HG03520 (cell line): ENCODE results near the gene RPN2.
"Not testable (repeated sequence)": the region's sequence is repeated elsewhere in the genome, so short reads cannot be mapped to it uniquely, and the experiment has no call there.

ENCODE experiments used
- ATAC-seq: cut with Tn5 transposase; IDR thresholded peaks from one replicate; pipeline ENCODE4 v1.9.1; 2021; ENCODE audit warnings: mild to moderate bottlenecking, moderate library complexity; ENCODE audit not compliant: unreplicated experiment

The RPN2 gene

DNA sequence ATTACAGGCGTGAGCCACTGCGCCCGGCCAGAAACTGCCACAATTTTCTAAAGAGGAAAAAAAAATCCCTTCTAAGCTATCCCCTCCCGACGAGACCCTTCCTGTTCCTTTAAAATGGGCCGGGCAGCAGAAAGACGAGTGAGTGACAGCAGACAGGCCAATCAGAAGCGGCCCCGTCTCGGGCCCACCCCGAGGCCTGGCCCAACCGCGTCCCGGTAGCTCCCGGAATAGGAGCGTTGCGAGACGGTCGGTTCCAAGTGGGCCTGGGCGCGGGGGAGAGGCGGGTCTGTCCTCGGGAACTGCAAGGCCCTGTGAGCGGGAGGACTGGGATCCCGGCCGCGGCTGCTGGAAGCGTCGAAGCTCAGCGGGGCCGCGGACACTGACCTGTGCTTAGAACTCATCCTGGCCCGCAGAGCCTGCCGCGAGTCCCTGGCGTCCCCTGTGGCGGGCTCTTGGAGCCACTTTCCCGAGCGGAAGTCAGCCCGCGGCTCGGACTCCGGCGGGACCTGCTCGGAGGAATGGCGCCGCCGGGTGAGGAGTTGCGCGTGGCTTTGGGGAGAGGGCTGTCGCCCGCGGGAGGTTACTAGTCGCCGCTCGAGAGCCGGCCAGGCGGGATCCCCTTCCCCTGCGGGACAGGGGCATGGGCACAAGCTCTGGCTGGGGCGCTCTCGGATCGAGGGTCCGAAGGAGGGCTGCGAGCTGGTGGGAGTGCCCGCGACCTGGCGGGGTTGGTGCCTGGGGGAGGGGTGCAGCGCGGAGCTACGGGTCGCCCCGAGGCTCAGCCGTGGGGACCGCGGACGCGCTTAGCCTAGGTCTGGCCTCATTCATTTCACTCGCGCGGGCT lies at the start of gene RPN2, which contains the start of gene MROH8:
TSS of gene RPN2 (plus strand) at position 492 of the 844 bp plus-strand sequence. CDS start at position 519, 27 bp downstream.
TSS of gene MROH8 (minus strand) at position 710 of the 844 bp plus-strand sequence.
- peak; percentile 92 for ATAC-seq

DNA sequence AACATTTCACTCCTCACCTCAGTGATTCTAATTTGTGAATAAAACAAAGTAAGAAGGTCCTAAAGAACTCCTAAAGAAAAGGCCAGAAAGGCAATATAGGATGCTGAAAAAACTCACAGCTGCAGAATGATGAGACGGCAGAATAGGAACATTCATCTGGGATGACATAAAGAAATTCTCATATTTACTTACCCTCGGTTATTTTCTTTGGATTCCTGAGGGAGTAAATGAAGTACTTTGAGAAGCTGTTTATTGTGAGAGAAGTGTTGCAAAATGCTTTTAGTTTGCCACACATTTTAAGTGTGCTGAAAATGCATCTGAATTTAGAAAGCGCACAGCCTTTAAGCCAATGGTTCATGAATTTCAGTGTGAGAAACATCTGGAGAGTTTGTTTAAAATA lies 47.6 kb upstream of the RPN2 start:
- no peak for ATAC-seq

DNA sequence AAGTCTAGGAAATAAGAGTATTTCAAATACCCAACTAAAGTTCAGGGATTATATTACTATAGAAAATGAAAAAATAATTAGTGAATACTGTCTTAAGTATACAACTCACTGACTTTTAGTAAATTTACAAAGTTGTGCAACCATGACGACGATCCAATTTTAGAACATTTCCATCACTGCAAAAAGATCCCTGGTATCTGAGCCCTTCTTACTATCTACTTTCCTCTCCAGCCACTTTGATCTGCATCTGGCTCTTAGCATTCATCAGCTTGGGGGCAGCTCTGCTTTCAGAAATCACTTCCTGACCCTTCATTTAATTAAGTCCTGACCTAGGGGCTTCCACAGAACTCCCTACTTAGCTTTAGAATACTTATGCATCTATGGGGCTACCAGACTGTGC lies 45.2 kb upstream of the RPN2 start:
- no peak for ATAC-seq

DNA sequence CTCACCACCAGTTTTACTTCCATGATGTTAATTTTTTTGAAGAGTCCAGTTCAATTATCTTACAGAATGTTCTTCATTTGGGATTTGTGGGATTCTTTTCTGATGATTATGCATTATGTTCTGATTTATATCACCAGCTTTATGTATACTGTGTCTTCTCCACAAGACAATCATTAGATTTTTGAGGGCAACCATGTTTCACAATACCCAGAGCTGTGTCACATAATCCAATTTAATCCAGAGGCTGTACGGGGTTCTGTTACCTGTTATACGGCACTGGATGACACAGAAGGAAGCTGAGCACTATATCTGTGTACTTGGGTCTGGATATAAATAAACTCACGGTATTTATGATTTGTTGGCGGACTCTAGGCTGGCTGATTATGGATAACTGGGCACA lies 41.6 kb upstream of the RPN2 start:
- no peak for ATAC-seq

DNA sequence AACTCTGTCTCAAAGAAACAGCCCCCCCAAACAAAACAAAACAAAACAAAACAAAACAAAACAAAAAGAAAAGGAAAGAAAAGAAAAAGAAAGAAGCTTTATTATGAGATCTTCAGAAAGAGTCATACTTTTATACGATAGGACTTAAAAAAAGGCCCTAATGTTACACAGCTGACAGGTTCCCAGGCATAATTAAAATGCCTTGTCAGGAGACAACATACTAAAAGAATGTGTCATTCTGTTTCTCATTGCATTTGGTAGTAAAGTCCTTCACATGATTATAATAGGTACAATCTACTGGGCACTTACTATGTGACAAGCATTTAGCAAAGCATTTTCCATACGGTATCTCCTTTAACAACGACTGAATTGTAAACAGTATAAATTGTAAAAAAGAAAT lies 36.4 kb upstream of the RPN2 start:
- ATAC-seq, result no peak

DNA sequence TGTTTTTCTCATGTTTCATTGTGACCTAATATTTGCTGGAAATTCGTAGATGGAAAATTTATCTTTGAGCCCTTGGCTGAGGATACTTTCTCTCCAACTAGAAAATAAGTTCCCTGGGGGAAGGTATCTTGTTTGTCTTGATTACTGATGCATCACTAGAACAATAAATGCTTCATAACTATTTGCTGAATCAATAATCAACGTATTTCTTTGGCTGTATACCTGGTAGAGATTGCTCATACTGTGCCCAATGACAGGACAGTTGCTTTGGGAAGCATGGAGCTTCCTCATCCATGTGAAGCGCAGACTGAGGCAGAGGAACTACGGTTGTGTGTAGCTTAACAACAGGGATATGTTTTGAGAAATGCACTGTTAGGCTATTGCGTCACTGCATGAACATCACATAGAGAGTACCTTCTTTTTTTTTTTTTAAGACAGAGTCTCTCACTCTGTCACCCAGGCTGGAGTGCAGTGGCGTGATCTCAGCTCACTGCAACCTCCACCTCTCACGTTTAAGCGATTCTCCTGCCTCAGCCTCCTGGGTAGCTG lies 34.2 kb upstream of the RPN2 start:
- no peak for ATAC-seq

DNA sequence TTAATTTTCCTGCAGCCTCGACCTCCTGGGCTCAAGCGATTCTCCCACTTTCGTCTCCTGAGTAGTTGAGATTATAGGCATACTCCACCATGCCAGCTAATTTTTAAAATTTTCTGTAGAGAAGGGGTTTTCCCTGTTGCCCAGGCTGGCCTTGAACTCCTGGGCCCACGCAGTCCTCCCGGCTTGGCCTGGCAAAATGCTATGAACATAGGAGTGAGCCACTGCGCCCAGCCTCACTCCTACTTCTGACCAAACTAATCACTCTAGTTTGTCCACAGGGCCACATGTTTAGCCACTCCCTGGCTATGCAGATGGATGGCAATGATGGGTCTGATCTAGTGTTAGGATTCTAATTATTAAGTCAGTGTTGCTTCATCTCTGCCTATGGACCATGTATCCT lies 31.9 kb upstream of the RPN2 start:
- ATAC-seq, result no peak

DNA sequence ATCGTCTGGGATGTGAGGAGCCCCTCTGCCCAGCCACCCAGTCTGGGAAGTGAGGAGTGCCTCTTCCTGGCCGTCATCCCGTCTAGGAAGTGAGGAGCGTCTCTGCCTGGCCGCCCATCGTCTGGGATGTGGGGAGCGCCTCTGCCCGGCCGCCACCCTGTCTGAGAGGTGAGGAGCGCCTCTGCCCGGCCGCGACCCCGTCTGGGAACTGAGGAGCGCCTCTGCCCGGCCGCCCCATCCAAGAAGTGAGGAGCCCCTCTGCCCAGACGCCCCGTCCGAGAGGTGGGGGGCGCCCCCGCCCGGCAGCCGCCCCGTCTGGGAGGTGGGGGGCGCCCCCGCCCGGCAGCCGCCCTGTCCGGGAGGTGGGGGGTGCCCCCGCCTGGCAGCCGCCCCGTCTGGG lies 28.3 kb upstream of the RPN2 start:
- not testable (repeated sequence) for ATAC-seq

DNA sequence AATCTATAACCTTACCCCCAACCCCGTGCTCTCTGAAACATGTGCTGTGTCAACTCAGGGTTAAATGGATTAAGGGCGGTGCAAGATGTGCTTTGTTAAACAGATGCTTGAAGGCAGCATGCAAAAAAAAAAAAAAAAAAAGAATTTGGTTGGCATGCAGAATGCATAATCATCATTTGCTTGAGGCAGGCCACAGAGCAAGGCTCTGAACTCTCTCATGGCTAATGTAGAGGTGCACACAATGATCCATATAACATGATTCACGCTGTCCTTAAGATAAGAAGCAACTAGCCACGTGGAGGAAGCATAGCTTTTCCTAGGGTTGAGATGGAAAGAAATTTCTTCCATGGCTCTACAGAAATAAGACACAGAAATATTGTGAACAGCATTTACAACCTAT lies 27.6 kb upstream of the RPN2 start:
- ATAC-seq, result no peak

DNA sequence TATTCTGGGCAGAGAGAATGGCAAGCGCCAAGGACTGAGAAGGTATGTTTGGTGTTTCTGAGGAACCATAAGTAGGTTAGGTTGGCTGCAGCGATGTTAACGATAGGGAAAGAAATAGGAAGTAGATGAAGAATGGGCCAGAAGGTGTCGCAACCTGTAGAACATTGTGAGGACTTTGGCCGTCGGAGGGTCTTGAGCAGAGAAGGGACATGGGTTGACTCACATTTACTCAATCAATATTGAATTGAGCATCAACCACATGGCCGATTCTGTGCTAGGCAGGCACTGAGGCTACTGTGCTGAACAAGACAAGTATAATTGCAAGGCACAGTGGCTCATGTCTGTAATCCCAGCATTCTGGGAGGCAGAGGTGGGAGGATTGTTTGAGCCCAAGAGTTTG lies 26.8 kb upstream of the RPN2 start:
- no peak for ATAC-seq

DNA sequence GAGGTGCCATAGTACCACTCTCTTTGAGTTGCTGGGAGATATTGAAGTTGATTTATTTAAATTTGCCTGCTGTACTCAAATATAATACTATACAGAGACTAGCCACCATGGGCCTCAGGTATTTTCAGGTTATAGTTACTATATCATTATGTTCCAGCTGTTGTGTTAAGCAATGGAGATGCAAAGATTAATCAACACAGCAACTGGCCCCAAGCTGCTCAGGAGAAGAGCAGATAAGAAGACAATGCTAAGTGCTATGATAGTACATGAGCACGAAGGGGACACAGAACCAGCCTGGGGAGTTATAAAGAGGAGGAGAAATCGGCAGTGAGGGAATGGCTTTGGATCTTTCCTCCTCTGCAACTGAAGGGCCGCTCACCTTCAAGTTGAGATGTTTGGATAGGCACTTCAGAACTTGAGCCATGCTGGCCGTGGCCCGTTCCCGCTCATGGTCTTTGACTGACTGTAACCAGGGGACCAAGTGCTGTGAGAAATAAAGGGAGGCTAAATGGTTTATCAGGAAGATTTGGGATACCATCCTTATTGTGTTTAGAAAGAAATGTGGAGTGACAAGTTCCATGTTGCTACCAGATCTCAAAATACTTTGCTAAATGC lies 24.3 kb upstream of the RPN2 start:
- no peak for ATAC-seq

DNA sequence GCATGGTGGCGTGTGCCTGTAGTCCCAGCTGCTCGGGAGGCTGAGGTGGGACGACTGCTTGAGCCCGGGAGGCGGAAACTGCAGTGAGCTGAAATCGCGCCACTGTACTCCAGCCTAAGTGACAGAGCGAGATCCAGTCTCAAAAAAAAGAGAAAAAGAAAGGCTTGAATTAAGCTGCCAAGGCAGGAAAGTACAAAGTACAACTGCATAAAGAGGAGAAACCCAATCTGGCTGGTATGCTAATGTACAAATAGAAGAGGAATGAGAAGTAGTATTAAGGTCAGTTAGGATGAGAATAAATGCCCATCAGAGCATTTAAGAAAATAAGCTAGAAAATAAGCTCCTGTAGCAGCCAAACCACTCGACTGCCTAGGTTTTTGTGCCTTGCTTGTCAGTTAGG lies 23.1 kb upstream of the RPN2 start:
- no peak for ATAC-seq

DNA sequence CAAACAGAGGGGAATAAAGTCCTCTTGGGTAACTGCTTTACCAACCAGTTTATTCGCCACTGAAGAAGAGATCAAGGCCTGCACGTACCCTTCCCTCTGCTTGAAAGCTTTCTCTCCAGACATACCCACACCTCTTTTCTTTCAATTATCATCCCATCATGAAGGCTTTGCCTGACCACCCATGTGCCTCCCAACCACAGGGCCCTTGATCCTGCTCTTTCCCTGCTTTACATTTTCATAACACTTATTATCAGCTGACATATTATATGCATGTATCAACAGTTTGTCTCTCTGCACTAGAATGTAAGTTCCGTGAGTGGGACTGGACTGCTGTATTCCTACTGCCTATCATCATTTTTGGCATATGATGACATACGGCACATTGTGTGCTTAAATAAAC lies 20.9 kb upstream of the RPN2 start:
- no peak for ATAC-seq

DNA sequence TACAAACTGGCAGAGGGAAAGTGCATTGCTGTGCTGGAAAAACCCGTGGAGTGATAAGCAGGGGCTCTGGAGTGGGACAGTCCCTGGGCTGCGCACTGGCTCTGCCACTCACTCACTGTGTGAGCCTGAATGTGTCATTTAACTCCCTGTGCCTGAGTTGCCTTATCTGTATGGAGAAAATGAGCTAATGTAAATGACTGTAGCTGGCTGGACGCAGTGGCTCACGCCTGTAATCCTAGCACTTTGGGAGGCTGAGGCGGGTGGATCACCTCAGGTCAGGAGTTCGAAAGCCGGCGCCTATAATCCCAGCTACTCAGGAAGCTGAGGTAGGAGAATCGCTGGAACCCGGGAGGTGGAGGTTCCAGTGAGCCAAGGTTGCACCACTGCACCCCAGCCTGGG lies 18.4 kb upstream of the RPN2 start:
- ATAC-seq, result no peak

DNA sequence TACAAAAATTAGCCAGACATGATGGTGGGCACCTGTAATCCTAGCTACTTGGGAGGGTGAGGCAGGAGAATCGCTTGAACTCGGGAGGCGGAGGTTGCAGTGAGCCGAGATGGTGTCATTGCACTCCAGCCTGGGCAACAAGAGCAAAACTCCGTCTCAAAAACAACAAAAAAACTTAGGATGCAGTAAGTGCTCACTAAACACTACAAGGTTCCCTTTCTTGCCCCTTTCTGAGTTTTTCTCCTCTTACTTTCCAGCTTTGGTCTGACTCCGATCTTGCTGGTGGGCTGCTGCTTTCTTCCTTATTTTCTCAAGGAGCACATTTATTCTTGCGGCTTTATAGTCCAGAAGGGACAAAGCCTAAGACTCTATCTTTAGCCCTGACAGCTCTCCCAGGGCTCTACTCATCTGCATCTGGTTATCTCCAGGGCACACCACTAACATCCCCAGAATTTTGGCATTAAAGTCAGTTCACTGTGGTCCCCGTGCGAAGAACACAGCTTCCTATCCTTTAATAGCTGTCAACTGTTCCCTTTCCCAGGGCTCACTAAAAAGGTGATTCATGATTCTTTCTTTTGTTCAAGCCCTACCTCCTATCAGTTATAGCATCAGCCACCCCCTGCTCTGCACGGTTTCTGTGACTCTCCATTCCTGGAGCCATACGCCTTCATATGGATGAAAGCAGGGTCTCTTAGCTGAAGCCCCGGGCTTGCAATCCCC lies 17.1 kb upstream of the RPN2 start:
- no peak for ATAC-seq

DNA sequence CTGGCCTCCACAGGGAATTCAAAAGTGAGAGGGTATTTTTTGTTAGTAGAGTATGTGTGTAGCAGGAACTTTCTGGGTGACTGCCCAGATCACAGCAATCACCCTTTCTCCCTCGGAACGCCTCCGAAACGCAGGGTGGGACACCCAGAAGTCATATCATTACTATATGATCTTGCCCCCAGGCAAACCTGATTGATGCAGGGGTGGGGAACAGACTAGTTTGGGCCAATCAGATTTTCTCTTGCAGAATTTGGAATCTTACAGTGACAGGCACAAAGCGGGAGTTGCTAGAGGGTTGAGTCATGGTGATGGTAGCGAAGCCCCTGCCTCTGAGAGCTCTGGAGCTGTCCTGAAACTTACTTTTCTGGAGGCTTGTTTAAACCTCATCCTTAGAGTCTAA lies 16.5 kb upstream of the RPN2 start:
- ATAC-seq, result no peak

DNA sequence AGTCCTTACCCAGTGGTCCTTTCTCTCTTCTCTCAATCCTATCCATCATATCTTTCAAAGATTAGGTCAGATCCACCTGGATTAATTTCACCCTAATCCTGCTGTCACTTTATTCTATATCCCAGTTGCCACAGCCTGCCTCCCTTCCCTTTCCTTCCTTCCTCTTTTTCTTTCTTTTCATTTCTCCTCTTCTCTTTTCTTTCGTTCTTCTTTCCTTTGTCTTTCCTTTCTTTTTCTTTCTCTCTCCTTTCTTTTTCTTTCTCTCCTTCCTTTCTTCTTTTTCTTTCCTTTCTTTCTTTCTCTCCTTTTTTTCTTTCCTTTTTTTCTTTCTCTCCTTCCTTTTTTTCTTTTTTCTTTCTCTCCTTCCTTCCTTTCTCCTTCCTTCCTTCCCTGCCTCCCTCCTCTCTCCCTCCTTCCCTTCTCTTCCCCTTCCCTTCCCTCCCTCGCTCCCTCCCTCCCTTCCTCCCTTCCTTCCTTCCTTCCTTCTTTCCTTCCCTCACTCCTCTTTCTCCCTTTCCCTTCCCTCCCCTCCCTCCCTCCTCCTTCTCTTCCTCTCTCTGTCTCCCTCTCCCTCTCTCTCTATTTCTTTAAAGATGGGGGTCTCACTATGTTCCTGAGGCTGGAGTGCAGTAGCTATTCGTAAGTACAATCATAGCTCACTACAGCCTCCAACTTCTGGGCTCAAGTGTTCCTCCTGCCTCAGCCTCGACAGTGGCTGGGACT lies 15.1 kb upstream of the RPN2 start:
- ATAC-seq, result no peak

DNA sequence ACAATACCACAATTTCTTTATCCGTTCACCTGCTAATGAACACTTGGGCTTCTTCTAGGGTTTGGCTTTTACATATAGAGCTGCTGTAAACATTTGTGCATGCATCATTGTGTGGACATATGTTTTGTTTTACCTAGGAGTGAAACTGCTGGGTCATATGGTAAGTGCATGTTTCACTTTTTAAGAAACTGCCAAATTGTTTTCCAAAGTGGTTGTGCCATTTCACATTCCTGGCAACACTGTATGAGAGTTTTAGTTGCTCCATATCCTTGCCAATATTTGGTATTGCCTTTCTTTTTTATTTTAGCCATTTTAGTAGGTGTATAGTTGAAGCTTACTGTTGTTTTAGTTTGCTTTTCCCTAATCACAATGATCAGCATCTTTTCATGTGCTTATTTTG lies 14.1 kb upstream of the RPN2 start:
- ATAC-seq, result no peak

DNA sequence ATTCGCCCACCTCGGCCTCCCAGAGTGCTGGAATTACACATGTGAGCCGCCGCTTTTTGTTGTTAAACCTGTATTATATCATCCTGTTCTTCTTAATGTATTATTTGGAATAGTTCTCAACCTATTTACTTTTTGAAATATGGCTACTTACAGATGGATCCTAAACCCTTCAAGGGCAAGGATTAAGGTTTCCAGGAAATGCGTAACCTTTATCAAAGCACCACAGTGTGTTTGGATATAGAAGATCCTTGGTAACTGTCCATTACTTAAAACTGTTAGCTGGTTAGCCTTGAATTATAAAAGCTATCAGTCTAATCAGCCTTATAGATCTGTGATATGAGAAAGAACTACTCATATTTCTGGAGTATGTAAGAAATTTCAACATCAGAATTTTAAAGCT lies 12.3 kb upstream of the RPN2 start:
- no peak for ATAC-seq

DNA sequence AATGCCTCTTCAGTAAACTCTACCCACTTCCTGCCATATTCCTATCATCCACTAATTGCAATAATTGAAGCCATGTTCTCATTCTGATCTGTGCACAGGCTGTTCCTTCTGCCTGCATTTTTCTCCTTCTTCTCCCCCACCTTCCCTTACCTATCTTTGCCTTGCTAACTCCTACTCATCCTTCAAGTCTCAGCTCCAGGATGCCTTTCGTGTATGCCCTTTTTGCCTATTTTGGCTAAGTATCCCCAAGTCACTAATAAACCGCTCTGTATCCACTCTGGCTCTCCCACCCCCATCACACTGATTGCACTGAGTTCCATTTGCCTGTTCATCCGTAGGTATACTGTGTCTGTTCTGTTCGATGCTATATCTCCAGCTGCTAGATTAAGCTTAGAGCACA lies 6.3 kb upstream of the RPN2 start:
- no peak for ATAC-seq
